Breast epithelium (tissue), 3 donors: Measurements from ENCODE around the gene DUSP15.

ENCODE experiments used
- POLR2A ChIP-seq: fragments of 450-650 bp; IDR thresholded peaks from one replicate; pipeline ENCODE4 v1.6.1; 2016; ENCODE audit warnings: antibody characterized with exemption, mild to moderate bottlenecking, moderate library complexity
- POLR2AphosphoS5 ChIP-seq, 3 donors: sonication (generic); formaldehyde crosslinking; IDR thresholded peaks; one replicate each; pipeline ENCODE4 v1.6.1; 2017; ENCODE audit warnings: antibody characterized with exemption in 3 of 3
- TF ChIP-seq, protein P1 (sequence below), 3 donors: fragments of 450-650 bp; IDR thresholded peaks; one replicate each; pipeline ENCODE4 v1.5.1; 2016 to 2017; ENCODE audit warnings: antibody characterized with exemption in 3 of 3, mild to moderate bottlenecking in 3 of 3, moderate library complexity in 3 of 3

- no peak for TF ChIP-seq POLR2A
- TF ChIP-seq, protein P1, sequence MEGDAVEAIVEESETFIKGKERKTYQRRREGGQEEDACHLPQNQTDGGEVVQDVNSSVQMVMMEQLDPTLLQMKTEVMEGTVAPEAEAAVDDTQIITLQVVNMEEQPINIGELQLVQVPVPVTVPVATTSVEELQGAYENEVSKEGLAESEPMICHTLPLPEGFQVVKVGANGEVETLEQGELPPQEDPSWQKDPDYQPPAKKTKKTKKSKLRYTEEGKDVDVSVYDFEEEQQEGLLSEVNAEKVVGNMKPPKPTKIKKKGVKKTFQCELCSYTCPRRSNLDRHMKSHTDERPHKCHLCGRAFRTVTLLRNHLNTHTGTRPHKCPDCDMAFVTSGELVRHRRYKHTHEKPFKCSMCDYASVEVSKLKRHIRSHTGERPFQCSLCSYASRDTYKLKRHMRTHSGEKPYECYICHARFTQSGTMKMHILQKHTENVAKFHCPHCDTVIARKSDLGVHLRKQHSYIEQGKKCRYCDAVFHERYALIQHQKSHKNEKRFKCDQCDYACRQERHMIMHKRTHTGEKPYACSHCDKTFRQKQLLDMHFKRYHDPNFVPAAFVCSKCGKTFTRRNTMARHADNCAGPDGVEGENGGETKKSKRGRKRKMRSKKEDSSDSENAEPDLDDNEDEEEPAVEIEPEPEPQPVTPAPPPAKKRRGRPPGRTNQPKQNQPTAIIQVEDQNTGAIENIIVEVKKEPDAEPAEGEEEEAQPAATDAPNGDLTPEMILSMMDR (IDR thresholded peaks at IDR 0.05): no peak
- no peak for TF ChIP-seq POLR2AphosphoS5 (IDR thresholded peaks at IDR 0.05)
Measured at GRCh38 chr20:31869942-31870725, at the start of gene DUSP15, which contains the start of gene TTLL9.
